ENCODE results near the gene FHDC1.

GRCh38 chr4:153020457-153020856, 84.3 kb downstream of the FHDC1 start:
- TF ChIP-seq POLR2A (IDR thresholded peaks at IDR 0.05; ENCODE audit: low read depth, low read length) = no peak
- TF ChIP-seq POLR2AphosphoS5 (IDR thresholded peaks at IDR 0.05; ENCODE audit: low read depth, low read length) = no peak
